Measurements from ENCODE around the gene TMEM273. TPM values are rescaled to one million over a fixed set of nuclear protein-coding genes. Genes with fewer than 3 reads are reported as not detected.

The TMEM273 gene
- total RNA-seq, 2 donors from 2014 or later: 11.3 to 39.6 TPM

DNA sequence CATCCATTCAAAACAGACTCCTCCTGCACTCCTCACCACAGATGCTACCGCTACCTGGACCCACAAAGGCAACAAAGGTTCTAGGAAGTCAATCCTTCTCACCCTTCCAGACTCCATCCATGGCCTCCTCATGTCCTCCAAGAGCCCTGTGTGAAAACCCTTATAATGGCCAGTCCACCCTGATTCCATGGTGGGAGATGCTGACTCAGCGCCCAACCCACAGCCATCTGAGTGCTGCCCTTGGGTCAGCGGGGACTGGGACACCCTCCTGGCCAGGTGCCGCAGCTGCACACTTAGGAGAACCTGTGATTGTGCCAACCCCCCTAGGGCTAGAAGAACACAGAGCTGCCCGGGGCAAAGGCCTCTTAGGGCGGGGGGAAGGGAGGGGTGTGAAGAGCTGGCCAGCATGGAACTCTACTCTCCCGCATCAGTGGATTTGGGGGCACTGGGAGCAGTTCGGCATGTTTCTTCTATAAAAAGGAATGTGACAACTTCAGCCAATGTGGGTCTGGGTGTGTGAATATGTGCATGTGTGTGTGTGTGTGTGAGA is 25.4 kb downstream of the TMEM273 start:
- no peak for ATAC-seq
- DNase-seq: no peak
- no peaks in the 10 kb centered on the region for H3K9me3 ChIP-seq (ENCODE audit: control insufficient read depth, low read length, poor library complexity, severe bottlenecking)
- Mint-ChIP-seq H3K27ac (no peak overlapping the region), H3K36me3 (ENCODE audit: low read depth) (peaks cover 10% of the 10 kb centered on the region), H3K4me1 (peaks cover 26% of the 10 kb centered on the region), H3K4me3 (no peak overlapping the region), H3K27me3 (no peaks in the 10 kb centered on the region)

DNA sequence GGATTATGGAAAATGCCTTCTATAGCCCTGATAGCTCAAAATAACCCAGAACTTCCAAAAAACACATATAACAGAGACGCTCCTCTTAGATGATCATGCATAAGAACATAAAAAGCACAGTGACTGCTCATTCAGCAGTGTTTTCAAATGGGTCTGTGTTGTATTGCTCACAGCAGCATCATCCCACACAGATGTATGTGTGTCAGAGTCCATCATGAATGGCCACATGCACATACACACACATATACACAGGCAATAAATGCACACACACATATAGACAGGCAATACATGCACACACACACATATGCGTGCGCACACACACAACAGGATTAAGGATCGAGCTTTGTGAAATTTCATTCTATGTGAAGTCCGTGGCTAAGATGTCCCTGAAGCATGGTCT is 26.1 kb downstream of the TMEM273 start:
- Mint-ChIP-seq H3K27me3 (no peaks in the 10 kb centered on the region), H3K27ac (no peak overlapping the region), H3K36me3 (ENCODE audit: low read depth) (peaks cover 10% of the 10 kb centered on the region), H3K4me1 (peaks cover 33% of the 10 kb centered on the region), H3K4me3 (no peak overlapping the region)
- no peaks in the 10 kb centered on the region for H3K9me3 ChIP-seq (ENCODE audit: control insufficient read depth, low read length, poor library complexity, severe bottlenecking)
- ATAC-seq: no peak
- no peak for DNase-seq

DNA sequence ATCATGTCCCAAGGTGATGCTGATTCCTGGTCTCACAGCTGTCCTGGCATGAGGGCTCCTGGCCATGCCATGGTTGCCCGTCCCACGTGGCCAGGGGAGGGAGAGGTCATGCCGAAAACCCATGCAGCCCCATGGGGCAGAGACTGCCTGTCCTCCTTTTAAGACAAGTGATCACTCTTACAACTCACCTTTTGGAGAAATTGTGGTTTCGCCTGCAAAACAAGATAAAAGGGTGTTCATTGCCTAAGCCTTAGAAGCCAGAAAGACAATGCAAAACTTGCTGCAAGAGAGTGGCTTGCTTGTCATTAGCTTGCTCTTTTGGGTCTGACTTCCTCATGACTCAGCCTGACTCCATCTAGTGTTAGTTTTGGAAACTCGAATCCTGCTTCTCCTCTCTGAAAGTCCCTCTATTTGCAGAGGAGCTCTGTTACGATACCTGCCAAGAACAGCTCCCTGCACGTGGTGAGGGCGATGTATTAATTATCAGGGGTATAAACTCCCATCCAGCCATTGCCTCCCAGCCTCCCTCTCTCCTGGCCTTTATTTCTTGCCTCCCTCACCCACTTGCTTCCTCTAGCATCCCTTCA is 26.7 kb downstream of the TMEM273 start:
- no peak overlapping the region for H3K27ac Mint-ChIP-seq
- DNase-seq: no peak
- peaks cover 34% of the 10 kb centered on the region for H3K4me1 Mint-ChIP-seq
- H3K36me3 Mint-ChIP-seq (ENCODE audit: low read depth): peaks cover 9% of the 10 kb centered on the region
- no peaks in the 10 kb centered on the region for H3K9me3 ChIP-seq (ENCODE audit: control insufficient read depth, low read length, poor library complexity, severe bottlenecking)
- ATAC-seq: no peak
- no peaks in the 10 kb centered on the region for H3K27me3 Mint-ChIP-seq
- no peak overlapping the region for H3K4me3 Mint-ChIP-seq

DNA sequence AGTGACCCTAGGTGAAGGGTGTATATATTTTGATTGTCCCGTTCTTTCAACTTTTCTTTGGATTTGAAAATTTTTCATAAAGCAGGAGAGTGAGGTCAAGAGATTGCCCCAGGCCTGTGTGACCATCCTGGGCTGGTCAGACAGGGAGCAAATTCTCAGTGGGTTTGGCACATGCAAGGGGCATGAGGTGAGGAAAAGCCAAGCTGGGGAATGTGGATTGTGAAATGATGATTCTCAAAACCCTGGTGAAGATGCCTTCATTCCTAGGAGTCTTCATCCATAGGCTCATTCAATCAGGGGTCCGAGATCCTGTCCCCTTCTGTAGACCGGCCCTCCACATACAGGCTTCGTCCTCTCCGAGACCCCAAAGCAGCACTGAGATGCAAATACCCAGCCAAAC is 27.4 kb downstream of the TMEM273 start:
- peaks cover 6% of the 10 kb centered on the region for H3K36me3 Mint-ChIP-seq (ENCODE audit: low read depth)
- no peaks in the 10 kb centered on the region for H3K9me3 ChIP-seq (ENCODE audit: control insufficient read depth, low read length, poor library complexity, severe bottlenecking)
- H3K4me1 Mint-ChIP-seq: peaks cover 34% of the 10 kb centered on the region
- no peak for ATAC-seq
- H3K27ac Mint-ChIP-seq: no peak overlapping the region
- H3K27me3 Mint-ChIP-seq: no peaks in the 10 kb centered on the region
- DNase-seq: no peak
- H3K4me3 Mint-ChIP-seq: no peak overlapping the region

DNA sequence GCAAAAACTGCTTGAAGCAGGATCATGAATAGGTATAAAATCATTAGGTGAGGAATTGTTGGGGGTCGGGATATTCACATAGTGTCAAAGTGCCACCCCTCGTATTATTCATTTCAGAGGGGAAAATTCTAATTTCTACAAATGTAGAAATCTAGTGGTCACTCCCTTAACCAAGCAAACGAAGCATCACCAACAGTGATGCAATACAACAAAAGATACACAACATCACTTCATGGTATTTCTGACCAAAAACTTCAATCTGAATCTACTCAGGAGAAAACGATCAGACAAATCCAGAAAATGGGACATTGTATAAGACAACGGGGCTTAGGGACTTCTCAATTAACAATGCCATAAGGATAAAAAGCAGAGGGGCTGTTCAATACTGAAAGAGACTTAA is 28.1 kb downstream of the TMEM273 start:
- Mint-ChIP-seq H3K27me3 (no peaks in the 10 kb centered on the region), H3K27ac (no peak overlapping the region), H3K4me3 (no peak overlapping the region), H3K36me3 (ENCODE audit: low read depth) (peaks cover 10% of the 10 kb centered on the region), H3K4me1 (peaks cover 34% of the 10 kb centered on the region)
- H3K9me3 ChIP-seq (ENCODE audit: control insufficient read depth, low read length, poor library complexity, severe bottlenecking): no peaks in the 10 kb centered on the region
- DNase-seq: no peak
- ATAC-seq: no peak

DNA sequence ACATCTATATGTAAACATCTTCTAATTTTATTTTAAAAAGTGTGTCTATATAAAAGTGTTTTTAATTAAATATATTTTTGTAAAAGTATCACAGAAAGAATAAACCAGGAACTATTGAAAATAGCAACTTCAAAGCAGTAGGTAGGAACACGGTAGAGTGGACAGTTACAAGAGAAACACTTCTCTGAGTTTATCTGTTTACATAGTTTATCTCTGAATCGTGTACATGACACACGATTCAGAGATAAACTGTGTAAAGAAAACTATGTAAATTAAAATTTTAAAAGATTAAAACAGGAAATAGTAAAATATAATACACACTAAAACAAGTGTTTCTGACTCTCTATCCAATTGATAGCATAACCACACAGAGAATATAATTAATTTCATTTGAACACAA is 29.3 kb downstream of the TMEM273 start:
- Mint-ChIP-seq H3K4me3 (no peak overlapping the region), H3K27ac (no peak overlapping the region), H3K4me1 (peaks cover 22% of the 10 kb centered on the region), H3K36me3 (ENCODE audit: low read depth) (peaks cover 10% of the 10 kb centered on the region), H3K27me3 (no peaks in the 10 kb centered on the region)
- no peaks in the 10 kb centered on the region for H3K9me3 ChIP-seq (ENCODE audit: control insufficient read depth, low read length, poor library complexity, severe bottlenecking)
- DNase-seq: no peak
- no peak for ATAC-seq

DNA sequence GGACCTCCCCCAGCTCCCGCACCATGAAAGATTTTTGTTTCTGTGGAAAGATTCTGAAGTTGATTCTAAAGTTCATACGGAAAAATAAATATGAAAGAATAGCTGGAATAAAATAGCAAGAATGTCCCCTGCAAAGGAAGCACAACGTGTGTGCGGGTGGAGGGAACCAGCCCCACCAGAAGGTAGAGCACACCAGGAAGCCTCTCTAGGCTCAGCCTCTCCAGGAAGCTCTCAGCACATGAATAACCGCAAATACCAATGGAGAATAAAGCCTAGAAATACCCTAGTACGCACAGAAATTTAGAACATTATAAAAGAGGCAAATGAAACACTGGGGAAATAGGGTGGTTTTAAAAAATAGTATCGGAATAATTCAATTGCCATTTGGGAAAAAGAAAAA is 29.8 kb downstream of the TMEM273 start:
- H3K4me1 Mint-ChIP-seq: peaks cover 21% of the 10 kb centered on the region
- H3K27ac Mint-ChIP-seq: no peak overlapping the region
- ATAC-seq (no peak), DNase-seq (no peak)
- no peak overlapping the region for H3K4me3 Mint-ChIP-seq
- H3K27me3 Mint-ChIP-seq: no peaks in the 10 kb centered on the region
- H3K9me3 ChIP-seq (ENCODE audit: control insufficient read depth, low read length, poor library complexity, severe bottlenecking): no peaks in the 10 kb centered on the region
- peaks cover 10% of the 10 kb centered on the region for H3K36me3 Mint-ChIP-seq (ENCODE audit: low read depth)

DNA sequence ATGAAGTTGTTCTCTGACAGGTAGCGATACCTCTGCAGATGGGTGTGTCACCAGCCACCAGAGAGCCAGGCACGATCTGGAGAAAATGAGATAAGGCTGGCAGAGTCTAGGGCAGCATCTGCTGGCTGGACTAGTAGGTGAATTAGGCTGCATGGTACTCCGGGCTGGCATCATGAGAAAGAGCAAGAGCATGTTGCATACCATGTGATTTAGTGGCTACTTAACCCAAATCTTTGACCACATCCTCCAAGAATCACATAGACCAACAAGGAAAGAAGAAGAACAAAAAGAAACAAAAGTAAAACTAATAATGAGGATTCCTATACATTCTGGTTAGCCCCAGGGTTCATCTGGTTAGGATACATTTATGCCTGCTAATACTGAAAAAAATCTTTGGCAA is 31.0 kb downstream of the TMEM273 start:
- peaks cover 19% of the 10 kb centered on the region for H3K4me1 Mint-ChIP-seq
- no peaks in the 10 kb centered on the region for H3K27me3 Mint-ChIP-seq
- DNase-seq: no peak
- H3K9me3 ChIP-seq (ENCODE audit: control insufficient read depth, low read length, poor library complexity, severe bottlenecking): no peaks in the 10 kb centered on the region
- no peak overlapping the region for H3K4me3 Mint-ChIP-seq
- H3K36me3 Mint-ChIP-seq (ENCODE audit: low read depth): peaks cover 8% of the 10 kb centered on the region
- H3K27ac Mint-ChIP-seq: no peak overlapping the region
- ATAC-seq: no peak

DNA sequence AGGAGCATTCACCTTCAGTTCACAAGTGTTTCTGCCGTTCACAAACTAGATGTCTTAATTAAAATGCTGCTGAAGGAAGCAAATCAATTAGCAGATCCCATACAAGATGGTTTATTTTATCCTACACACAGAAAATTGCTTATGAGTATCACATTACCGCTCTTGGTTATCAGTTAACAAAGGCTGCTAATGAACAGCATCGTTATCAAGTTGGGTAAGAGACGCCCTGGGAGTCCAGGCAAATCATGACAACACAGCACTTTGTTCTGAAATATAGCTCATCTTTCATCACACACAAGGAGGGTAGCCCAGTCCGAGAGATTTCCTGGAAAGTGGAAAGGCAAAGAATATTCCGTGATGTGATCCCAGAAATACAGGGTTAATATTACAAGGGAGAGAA is 33.5 kb downstream of the TMEM273 start:
- no peak overlapping the region for H3K27ac Mint-ChIP-seq
- no peak overlapping the region for H3K4me3 Mint-ChIP-seq
- H3K4me1 Mint-ChIP-seq: peaks cover 16% of the 10 kb centered on the region
- DNase-seq (no peak), ATAC-seq (no peak)
- H3K9me3 ChIP-seq (ENCODE audit: control insufficient read depth, low read length, poor library complexity, severe bottlenecking): no peaks in the 10 kb centered on the region
- H3K36me3 Mint-ChIP-seq (ENCODE audit: low read depth): peaks cover 3% of the 10 kb centered on the region
- H3K27me3 Mint-ChIP-seq: no peaks in the 10 kb centered on the region

DNA sequence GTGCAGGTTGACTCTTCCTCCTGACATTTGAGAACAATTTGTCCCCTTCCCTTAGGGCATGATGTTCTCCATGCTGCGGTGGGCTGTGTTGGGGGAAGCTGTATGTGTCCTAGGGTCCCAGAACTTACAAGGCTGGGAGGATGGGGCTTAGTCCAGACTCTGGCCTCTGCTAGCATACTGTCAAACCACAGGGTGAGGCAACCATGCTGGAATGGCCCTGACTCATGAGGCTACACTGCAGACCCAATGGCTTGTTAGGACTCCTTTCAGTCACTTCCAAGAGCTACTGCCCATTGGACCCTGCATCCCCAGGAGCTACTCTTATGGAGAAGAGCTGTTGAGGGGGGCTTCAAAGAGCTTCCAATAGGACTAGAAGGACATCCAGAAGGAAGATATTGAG is 34.2 kb downstream of the TMEM273 start:
- Mint-ChIP-seq H3K4me1 (peaks cover 16% of the 10 kb centered on the region), H3K27ac (no peak overlapping the region), H3K36me3 (ENCODE audit: low read depth) (peaks cover 3% of the 10 kb centered on the region)

DNA sequence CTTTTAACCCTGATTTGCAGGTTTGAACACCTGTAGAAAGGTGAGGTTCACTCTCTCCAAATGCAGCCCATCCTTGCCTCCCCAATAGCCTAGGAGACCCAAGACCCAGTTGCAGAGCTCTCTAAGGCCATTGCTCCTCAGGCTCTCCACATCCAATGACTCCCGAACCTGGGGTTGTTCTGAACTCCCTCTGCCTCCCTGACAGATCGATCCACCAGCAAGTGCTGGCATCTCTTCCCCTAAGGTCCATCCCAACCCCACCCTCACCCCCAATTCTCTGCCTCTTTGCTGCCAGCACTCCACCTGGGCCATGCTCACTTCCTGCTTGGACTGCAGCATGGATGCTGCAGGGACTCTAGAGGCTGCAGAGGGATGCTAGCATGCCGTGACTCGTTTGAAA is 35.1 kb downstream of the TMEM273 start:
- DNase-seq: no peak
- Mint-ChIP-seq H3K4me3 (no peak overlapping the region), H3K27ac (no peak overlapping the region), H3K4me1 (peaks cover 11% of the 10 kb centered on the region), H3K36me3 (ENCODE audit: low read depth) (peaks cover 3% of the 10 kb centered on the region), H3K27me3 (no peaks in the 10 kb centered on the region)
- H3K9me3 ChIP-seq (ENCODE audit: control insufficient read depth, low read length, poor library complexity, severe bottlenecking): no peaks in the 10 kb centered on the region
- ATAC-seq: no peak

More for the DNA sequence above, 34.2 kb downstream of the TMEM273 start:
- H3K9me3 ChIP-seq (ENCODE audit: control insufficient read depth, low read length, poor library complexity, severe bottlenecking): no peaks in the 10 kb centered on the region
- ATAC-seq (no peak), DNase-seq (no peak)
- H3K27me3 Mint-ChIP-seq: no peaks in the 10 kb centered on the region
- H3K4me3 Mint-ChIP-seq: no peak overlapping the region

DNA sequence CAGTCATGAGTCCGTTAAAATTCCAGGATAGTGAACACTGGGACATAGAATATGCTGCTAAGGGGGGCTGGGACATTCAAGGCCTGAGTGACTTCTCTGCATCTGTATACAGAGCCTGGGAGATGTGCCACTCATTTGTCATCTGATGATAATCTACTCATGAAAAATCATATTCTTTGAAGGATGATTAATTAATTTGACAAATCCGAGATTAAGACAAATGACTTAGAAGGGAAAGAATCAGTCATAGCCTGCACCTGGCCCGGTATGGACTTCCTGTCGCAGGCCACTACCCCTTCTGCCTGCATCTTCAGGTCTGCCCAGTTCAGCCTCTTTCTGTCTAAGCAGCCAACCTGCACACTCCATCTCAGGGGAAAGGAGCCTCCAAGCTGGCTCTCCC is 35.5 kb downstream of the TMEM273 start:
- DNase-seq: no peak
- H3K27me3 Mint-ChIP-seq: no peaks in the 10 kb centered on the region
- H3K4me3 Mint-ChIP-seq: no peak overlapping the region
- peaks cover 9% of the 10 kb centered on the region for H3K4me1 Mint-ChIP-seq
- no peak for ATAC-seq
- H3K9me3 ChIP-seq (ENCODE audit: control insufficient read depth, low read length, poor library complexity, severe bottlenecking): no peaks in the 10 kb centered on the region
- no peak overlapping the region for H3K27ac Mint-ChIP-seq
- peaks cover 3% of the 10 kb centered on the region for H3K36me3 Mint-ChIP-seq (ENCODE audit: low read depth)

DNA sequence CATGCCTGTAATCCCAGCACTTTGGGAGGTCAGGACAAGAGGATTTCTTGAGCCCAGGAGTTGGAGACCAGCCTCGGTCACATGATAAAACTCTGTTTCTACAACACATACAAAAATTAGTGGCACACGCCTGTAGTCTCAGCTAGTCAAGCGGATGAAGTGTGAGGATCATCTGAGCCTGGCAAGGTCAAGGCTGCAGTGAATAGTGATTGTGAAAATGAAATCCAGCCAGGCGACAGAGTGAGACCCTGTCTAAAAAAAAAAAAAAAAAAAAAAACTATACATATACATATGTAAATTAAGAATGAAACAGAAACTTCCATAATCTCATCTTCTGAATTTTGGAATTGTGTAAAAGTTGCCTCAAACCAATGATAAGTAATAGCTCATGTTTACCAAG is 36.2 kb downstream of the TMEM273 start:
- no peak overlapping the region for H3K4me3 Mint-ChIP-seq
- peaks cover 3% of the 10 kb centered on the region for H3K36me3 Mint-ChIP-seq (ENCODE audit: low read depth)
- H3K27me3 Mint-ChIP-seq: no peaks in the 10 kb centered on the region
- no peak overlapping the region for H3K27ac Mint-ChIP-seq
- no peak for ATAC-seq
- no peak for DNase-seq
- H3K4me1 Mint-ChIP-seq: peaks cover 4% of the 10 kb centered on the region
- peaks cover 3% of the 10 kb centered on the region for H3K9me3 ChIP-seq (ENCODE audit: control insufficient read depth, low read length, poor library complexity, severe bottlenecking)

DNA sequence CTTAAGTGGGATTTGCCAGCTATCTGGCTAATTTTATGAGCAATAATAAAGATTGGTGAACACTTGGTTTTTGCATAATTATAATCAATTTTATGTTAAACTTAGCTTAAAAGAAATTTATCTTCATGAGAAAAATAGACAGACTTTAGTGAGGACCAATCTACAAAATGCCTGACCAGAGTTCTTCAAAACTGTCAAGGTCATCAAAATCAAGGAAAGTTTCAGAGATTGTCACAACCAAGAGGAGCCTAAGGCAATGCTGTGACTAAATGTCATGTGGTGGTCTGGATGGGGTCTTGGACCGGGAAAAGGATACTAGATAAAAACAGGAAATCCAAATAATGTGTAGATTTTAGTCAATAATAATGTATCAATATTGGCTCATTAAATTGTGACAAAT is 36.7 kb downstream of the TMEM273 start:
- no peaks in the 10 kb centered on the region for H3K27me3 Mint-ChIP-seq
- no peak overlapping the region for H3K4me3 Mint-ChIP-seq
- H3K9me3 ChIP-seq (ENCODE audit: control insufficient read depth, low read length, poor library complexity, severe bottlenecking): peaks cover 4% of the 10 kb centered on the region
- peaks cover 3% of the 10 kb centered on the region for H3K36me3 Mint-ChIP-seq (ENCODE audit: low read depth)
- peaks cover 3% of the 10 kb centered on the region for H3K4me1 Mint-ChIP-seq
- ATAC-seq (no peak), DNase-seq (no peak)
- no peak overlapping the region for H3K27ac Mint-ChIP-seq
